Measurements from ENCODE around the gene DENND1A.

The DENND1A gene

DNA sequence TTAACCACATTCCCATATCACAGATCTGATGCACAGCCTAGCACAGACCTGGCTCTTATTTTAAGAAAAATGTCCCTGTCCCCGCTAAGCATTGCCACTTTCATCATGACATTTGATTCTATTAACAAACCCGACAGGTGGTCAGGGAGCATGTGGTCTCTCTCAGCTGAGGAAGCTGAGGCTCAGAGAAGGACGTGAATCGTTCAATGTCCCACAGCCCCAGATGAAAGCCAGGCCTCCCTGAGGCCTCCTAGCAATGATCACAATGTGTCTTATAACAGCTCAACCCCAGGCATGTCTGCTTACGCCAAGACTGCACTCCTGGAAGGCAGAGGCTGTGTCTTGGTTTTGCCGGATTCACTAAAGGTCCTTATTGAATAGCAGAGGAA, 584.4 kb downstream of the DENND1A start:
- no peak overlapping the region for H3K9ac ChIP-seq (ENCODE audit: low read depth, low read length)
- no peaks in the 10 kb centered on the region for H3K36me3 ChIP-seq (ENCODE audit: insufficient read depth, low read length)
- no peaks in the 10 kb centered on the region for H3K9me3 ChIP-seq (ENCODE audit: control insufficient read depth, insufficient read depth, low read length)
- peaks cover 7% of the 10 kb centered on the region for H3K4me1 ChIP-seq (ENCODE audit: insufficient read depth, low read length)

- Histone ChIP-seq H3K9me3 (ENCODE audit: control insufficient read depth, insufficient read depth, low read length) (no peaks in the 10 kb centered on the region), H3K4me1 (ENCODE audit: insufficient read depth, low read length) (peaks cover 13% of the 10 kb centered on the region), H3K9ac (ENCODE audit: low read depth, low read length) (no peak overlapping the region)
These were observed 585.6 kb downstream of the DENND1A start for GRCh38 chr9:123344192-123344949.

GRCh38 chr9:123343443-123344191, 586.3 kb downstream of the DENND1A start:
- no peaks in the 10 kb centered on the region for H3K9me3 ChIP-seq (ENCODE audit: control insufficient read depth, insufficient read depth, low read length)
- H3K36me3 ChIP-seq (ENCODE audit: insufficient read depth, low read length) = no peaks in the 10 kb centered on the region
- peaks cover 13% of the 10 kb centered on the region for H3K4me1 ChIP-seq (ENCODE audit: insufficient read depth, low read length)
- no peak overlapping the region for H3K9ac ChIP-seq (ENCODE audit: low read depth, low read length)

More at GRCh38 chr9:123344192-123344949, 585.6 kb downstream of the DENND1A start:
- H3K36me3 ChIP-seq (ENCODE audit: insufficient read depth, low read length) = no peaks in the 10 kb centered on the region

GRCh38 chr9:123342247-123342646, 587.7 kb downstream of the DENND1A start:
- Histone ChIP-seq H3K36me3 (ENCODE audit: insufficient read depth, low read length) (no peaks in the 10 kb centered on the region), H3K9ac (ENCODE audit: low read depth, low read length) (no peak overlapping the region), H3K4me1 (ENCODE audit: insufficient read depth, low read length) (peaks cover 13% of the 10 kb centered on the region), H3K9me3 (ENCODE audit: control insufficient read depth, insufficient read depth, low read length) (no peaks in the 10 kb centered on the region)

GRCh38 chr9:123341816-123342215, 588.1 kb downstream of the DENND1A start:
- H3K36me3 ChIP-seq (ENCODE audit: insufficient read depth, low read length) = no peaks in the 10 kb centered on the region
- H3K4me1 ChIP-seq (ENCODE audit: insufficient read depth, low read length) = peaks cover 13% of the 10 kb centered on the region
- H3K9me3 ChIP-seq (ENCODE audit: control insufficient read depth, insufficient read depth, low read length) = no peaks in the 10 kb centered on the region
- no peak overlapping the region for H3K9ac ChIP-seq (ENCODE audit: low read depth, low read length)

DNA sequence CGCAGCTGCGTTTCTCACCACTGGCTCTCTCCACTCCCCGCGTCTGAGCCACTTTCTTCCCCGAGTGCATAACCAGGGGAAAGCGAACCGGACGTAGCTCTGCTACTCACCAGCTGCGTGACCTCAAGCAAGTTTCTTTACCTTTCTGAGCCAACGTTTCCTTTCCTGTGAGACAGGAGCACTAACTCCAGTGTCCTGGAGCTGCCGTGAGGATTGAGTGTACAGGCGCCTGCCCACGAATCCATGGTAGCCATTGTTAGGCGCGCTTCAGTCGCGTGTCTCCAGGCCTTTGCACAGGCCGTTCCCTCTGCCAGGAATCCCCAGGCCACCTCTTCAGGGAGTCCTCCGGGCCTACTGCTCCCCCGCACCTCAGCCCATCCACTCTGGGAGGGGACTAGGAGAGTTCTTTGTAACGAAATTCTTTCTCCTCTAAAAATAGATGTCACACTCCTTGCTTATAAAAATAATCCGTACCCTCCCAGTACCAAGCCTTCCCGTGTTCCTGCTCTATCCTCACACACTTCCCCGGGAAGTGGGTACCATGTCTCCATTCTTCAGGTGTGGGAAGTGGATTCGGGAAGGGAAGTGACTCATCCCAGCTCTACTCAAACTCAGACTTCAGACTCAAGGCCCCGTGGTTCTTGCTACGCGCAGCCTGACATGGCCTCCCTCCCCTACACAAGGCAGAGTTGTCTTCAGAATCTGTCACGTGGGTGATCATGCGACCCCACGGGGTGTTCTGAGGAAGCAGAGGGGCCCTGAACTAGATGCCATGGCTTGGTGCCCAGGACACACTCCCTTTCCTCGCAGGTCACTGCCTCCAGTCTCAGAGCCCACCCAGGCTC, 590.0 kb downstream of the DENND1A start:
- peak overlapping the region; percentile 22; the same call in 1 of the 2 replicates for H3K9ac ChIP-seq (ENCODE audit: low read depth, low read length)
- H3K4me1 ChIP-seq (ENCODE audit: insufficient read depth, low read length) = peaks cover 29% of the 10 kb centered on the region
- no peaks in the 10 kb centered on the region for H3K36me3 ChIP-seq (ENCODE audit: insufficient read depth, low read length)
- no peaks in the 10 kb centered on the region for H3K9me3 ChIP-seq (ENCODE audit: control insufficient read depth, insufficient read depth, low read length)

GRCh38 chr9:123338710-123339665, 590.9 kb downstream of the DENND1A start:
- Histone ChIP-seq H3K9me3 (ENCODE audit: control insufficient read depth, insufficient read depth, low read length) (no peaks in the 10 kb centered on the region), H3K9ac (ENCODE audit: low read depth, low read length) (peak overlapping the region; percentile 22; the same call in 1 of the 2 replicates), H3K4me1 (ENCODE audit: insufficient read depth, low read length) (peaks cover 30% of the 10 kb centered on the region), H3K36me3 (ENCODE audit: insufficient read depth, low read length) (no peaks in the 10 kb centered on the region)

DNA sequence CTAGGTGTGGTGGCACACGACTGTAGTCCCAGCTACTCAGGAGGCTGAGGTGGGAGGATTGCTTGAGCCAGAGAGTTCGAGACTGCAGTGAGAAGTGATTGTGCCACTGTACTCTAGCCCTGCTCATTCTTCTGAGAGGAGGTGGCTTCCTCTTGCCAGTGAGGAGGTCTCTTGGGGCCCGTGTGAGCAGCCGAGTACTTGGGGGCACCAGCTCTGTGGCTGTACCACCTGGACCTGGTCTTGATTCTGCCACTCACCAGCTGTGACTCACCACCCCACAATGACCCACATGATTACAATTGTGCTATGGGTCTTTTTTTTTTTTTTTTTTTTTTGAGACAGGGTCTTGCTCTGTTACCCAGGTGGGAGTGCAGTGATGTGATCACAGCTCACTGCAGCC, 592.0 kb downstream of the DENND1A start:
- Histone ChIP-seq H3K4me1 (ENCODE audit: insufficient read depth, low read length) (peaks cover 23% of the 10 kb centered on the region), H3K9me3 (ENCODE audit: control insufficient read depth, insufficient read depth, low read length) (no peaks in the 10 kb centered on the region), H3K9ac (ENCODE audit: low read depth, low read length) (no peak overlapping the region), H3K36me3 (ENCODE audit: insufficient read depth, low read length) (no peaks in the 10 kb centered on the region)

DNA sequence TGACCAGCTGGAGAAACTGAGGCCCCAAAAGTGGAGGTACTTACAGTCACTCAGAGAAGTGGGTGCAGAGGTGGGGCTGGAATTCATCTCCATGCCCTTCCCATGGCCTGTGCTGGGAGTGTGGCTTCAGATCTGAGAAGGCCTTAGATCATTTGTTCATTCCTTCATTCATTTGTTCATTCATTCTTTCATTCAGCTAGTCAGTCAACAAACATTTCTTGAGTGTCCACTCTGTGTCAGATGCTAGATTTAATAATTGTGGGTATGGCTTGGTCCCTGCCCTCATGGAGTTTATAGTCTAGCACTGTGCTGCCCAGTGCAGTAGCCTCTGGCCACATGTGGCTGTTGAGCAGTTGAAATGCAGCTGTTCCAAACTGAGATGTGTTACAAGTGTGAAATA, 593.0 kb downstream of the DENND1A start:
- H3K36me3 ChIP-seq (ENCODE audit: insufficient read depth, low read length) = no peaks in the 10 kb centered on the region
- no peaks in the 10 kb centered on the region for H3K9me3 ChIP-seq (ENCODE audit: control insufficient read depth, insufficient read depth, low read length)
- peaks cover 23% of the 10 kb centered on the region for H3K4me1 ChIP-seq (ENCODE audit: insufficient read depth, low read length)
- no peak overlapping the region for H3K9ac ChIP-seq (ENCODE audit: low read depth, low read length)

DNA sequence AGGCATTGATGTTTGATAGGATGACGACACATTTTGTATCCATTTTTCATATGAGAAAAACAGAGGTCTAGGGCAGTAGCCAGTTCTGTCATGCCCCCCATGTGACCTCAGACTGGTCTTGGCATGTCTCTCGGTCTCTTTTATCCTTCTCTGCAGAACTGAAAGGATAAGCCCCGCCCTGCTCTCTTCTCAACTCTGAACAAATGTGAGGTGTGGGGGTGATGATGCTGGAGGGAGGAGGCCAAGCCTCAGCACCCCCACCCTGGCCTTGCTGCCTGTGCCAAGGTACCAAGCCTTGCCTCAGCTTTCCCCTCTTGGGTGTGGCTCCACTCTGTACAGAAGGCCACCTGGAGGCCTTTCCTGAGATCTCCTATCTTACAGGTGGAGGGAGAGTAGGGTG, 593.5 kb downstream of the DENND1A start:
- Histone ChIP-seq H3K9ac (ENCODE audit: low read depth, low read length) (no peak overlapping the region), H3K4me1 (ENCODE audit: insufficient read depth, low read length) (peaks cover 23% of the 10 kb centered on the region), H3K9me3 (ENCODE audit: control insufficient read depth, insufficient read depth, low read length) (no peaks in the 10 kb centered on the region), H3K36me3 (ENCODE audit: insufficient read depth, low read length) (no peaks in the 10 kb centered on the region)

- Histone ChIP-seq H3K36me3 (ENCODE audit: insufficient read depth, low read length) (no peaks in the 10 kb centered on the region), H3K9me3 (ENCODE audit: control insufficient read depth, insufficient read depth, low read length) (no peaks in the 10 kb centered on the region), H3K4me1 (ENCODE audit: insufficient read depth, low read length) (peaks cover 23% of the 10 kb centered on the region), H3K9ac (ENCODE audit: low read depth, low read length) (no peak overlapping the region)
These were observed 594.0 kb downstream of the DENND1A start for GRCh38 chr9:123335986-123336329.

DNA sequence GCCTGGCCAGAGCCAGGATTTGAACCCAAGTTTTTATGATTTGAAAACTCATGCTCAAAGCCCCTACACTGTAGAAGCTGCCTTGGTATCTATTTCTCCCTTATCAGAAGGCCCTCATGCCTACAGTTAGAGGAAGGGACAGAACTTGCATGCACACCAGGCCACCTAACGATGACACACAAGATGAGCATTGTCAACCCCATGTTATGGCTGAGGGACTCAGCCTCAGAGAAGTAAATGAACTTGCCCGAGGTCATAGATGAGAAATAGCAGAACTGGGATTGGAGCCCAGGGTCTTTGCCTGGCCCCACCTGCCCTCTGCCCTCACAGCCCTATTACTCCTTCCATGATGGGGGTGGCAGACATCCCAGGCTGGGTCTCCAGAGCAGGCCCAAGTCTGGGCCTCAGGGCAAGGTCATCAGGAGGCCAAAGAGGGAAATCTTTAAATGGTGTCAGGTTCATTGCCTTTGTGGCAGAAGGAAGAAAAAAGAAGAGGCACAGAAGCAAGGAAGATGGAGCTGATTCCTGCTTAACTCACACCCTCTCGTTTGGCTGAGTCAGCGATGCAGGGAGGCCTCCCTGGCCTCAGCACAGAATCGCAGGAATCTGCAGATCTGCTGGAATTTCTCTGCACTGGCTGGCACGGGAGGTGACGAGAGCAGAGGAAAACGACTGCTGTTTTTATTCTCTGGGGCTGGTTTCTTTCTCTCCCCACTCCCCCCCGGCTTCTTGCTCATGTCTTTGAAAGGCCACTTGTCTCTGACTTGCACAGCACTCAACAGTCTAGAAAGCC, 594.5 kb downstream of the DENND1A start:
- Histone ChIP-seq H3K4me1 (ENCODE audit: insufficient read depth, low read length) (peaks cover 21% of the 10 kb centered on the region), H3K9ac (ENCODE audit: low read depth, low read length) (no peak overlapping the region)

DNA sequence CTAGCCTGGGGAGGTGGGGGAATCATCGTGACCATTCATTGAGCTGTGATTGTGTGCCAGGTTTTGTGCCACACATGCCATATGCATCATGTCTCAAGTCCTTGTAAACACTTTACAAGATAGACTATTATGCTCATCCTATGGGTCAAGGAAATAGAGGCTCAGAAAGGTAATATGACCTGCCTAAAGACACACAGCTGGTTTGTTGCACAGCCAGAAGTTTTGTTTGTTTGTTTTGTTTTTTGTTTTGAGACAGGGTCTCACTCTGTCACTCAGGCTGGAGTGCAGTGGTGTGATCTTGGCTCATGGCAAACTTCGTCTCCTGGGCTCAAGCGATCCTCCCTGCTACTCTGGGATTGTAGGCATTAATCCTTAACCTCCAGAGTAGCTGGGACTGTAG, 595.3 kb downstream of the DENND1A start:
- no peak overlapping the region for H3K9ac ChIP-seq (ENCODE audit: low read depth, low read length)

More for the DNA sequence above, 594.5 kb downstream of the DENND1A start:
- Histone ChIP-seq H3K9me3 (ENCODE audit: control insufficient read depth, insufficient read depth, low read length) (no peaks in the 10 kb centered on the region), H3K36me3 (ENCODE audit: insufficient read depth, low read length) (no peaks in the 10 kb centered on the region)

More for the DNA sequence above, 595.3 kb downstream of the DENND1A start:
- peaks cover 16% of the 10 kb centered on the region for H3K4me1 ChIP-seq (ENCODE audit: insufficient read depth, low read length)
- no peaks in the 10 kb centered on the region for H3K36me3 ChIP-seq (ENCODE audit: insufficient read depth, low read length)
- no peaks in the 10 kb centered on the region for H3K9me3 ChIP-seq (ENCODE audit: control insufficient read depth, insufficient read depth, low read length)
